ENCODE data around the gene UBE3B. TPM values are rescaled to one million over a fixed set of nuclear protein-coding genes. Genes with fewer than 3 reads are reported as not detected.

The UBE3B gene
- total RNA-seq, 5 donors from 2014 or later (not counting 1 experiment from before 2014, with no cell fraction given) = 34.4 to 49.9 (median 43.5) TPM

GRCh38 chr12:109568486-109568885 is 91.1 kb downstream of the UBE3B start:
- H3K4me1 Mint-ChIP-seq = peaks cover 12 to 15% (median 15%) of the 10 kb centered on the region in 3 donors
- no peak overlapping the region for H3K4me3 ChIP-seq (ENCODE audit: control insufficient read depth in 1 of 2, extremely low read depth in 1 of 2, low read length in 1 of 2)
- no peaks in the 10 kb centered on the region for H3K27me3 ChIP-seq (replicated peaks in 1 of 2; ENCODE audit: control insufficient read depth in 2 of 2, extremely low read depth in 1 of 2, insufficient read depth in 2 of 2, low read length in 1 of 2)
- 100% methylated on average over 3 of the region's 7 CpGs for WGBS (ENCODE audit: insufficient coverage)
- no peak overlapping the region for H3K4me3 Mint-ChIP-seq
- H3K36me3 Mint-ChIP-seq = peaks cover 24% of the 10 kb centered on the region
- POLR2A ChIA-PET = interaction anchor here in 1 of 2 donors (0.7 kb wide), 1 partner anchor 629 kb away, joined by 5 read pairs; no protein-coding TSS in a partner anchor
- no peak for DNase-seq
- H3K27ac Mint-ChIP-seq = no peak overlapping the region
- CTCF ChIA-PET = interaction anchor here in 1 of 2 donors (0.6 kb wide), 1 partner anchor 43 kb away, joined by 3 read pairs; no protein-coding TSS in a partner anchor
- H3K36me3 ChIP-seq (ENCODE audit: control insufficient read depth in 2 of 2, extremely low read depth in 1 of 2, insufficient read depth in 1 of 2, low read length in 1 of 2) = peaks cover 0 to 25% of the 10 kb centered on the region in 2 donors
- peaks cover 2 to 10% of the 10 kb centered on the region in 2 experiments for H3K4me1 ChIP-seq (ENCODE audit: control insufficient read depth in 1 of 2, extremely low read depth in 1 of 2, insufficient read depth in 2 of 2, low read length in 2 of 2)
- no peak for ATAC-seq (replicated peaks in 1 of 4)
- no peaks in the 10 kb centered on the region for H3K27me3 Mint-ChIP-seq
- H3K27ac ChIP-seq (ENCODE audit: low read length) = no peak overlapping the region
- no peaks in the 10 kb centered on the region for H3K9me3 ChIP-seq
- no peaks in the 10 kb centered on the region for H3K9me3 Mint-ChIP-seq

DNA sequence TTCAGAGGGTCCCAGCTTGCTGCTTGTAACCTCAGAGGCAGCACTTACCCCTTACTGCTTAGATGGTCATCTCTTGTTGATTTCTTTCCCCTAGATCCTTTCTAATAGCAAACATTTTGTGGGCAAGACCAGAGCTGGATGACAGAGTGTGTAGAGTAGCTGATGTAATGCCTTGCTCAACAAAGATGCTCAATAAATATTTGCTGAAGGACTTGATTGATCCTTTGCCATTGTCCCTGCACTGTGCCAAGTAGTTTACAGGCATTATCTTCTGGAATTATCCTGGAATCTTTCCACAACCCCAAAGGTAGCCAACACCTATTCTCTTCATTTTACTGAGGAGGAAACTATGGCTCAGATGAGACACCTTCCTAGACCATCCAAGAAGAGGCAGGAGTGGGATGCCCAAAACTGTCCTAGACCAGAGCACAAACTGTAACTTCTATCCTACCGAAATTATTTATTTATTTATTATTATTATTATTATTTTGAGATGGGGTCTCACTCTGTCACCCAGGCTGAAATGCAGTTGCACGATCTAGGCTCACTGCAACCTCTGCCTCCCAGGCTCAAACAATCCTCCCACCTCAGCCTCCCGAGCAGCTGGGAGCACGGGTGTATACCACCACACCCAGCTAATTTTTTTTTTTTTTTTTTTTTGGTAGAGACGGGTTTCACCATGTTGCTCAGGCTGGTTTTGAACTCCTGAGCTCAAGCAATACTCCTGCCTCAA is 94.5 kb downstream of the UBE3B start:
- H3K4me1 ChIP-seq (ENCODE audit: control insufficient read depth in 1 of 2, extremely low read depth in 1 of 2, insufficient read depth in 2 of 2, low read length in 2 of 2) = peaks cover 7 to 21% of the 10 kb centered on the region in 2 experiments
- no peaks in the 10 kb centered on the region for H3K9me3 ChIP-seq
- DNase-seq (no peak), ATAC-seq (replicated peaks in 1 of 4) (no peak)
- Mint-ChIP-seq H3K27ac (peak overlapping the region in 1 of 2 donors; percentile 55), H3K4me3 (peak overlapping the region in 1 of 3 donors; percentile 85), H3K4me1 (peaks cover 28 to 31% (median 30%) of the 10 kb centered on the region in 3 donors), H3K27me3 (no peaks in the 10 kb centered on the region), H3K9me3 (no peaks in the 10 kb centered on the region), H3K36me3 (peaks cover 11% of the 10 kb centered on the region)
- peaks cover 0 to 20% of the 10 kb centered on the region in 2 donors for H3K36me3 ChIP-seq (ENCODE audit: control insufficient read depth in 2 of 2, extremely low read depth in 1 of 2, insufficient read depth in 1 of 2, low read length in 1 of 2)
- 90% methylated on average over 2 of the region's 5 CpGs for WGBS (ENCODE audit: insufficient coverage)
- H3K27me3 ChIP-seq (replicated peaks in 1 of 2; ENCODE audit: control insufficient read depth in 2 of 2, extremely low read depth in 1 of 2, insufficient read depth in 2 of 2, low read length in 1 of 2) = no peaks in the 10 kb centered on the region
- H3K27ac ChIP-seq (ENCODE audit: low read length) = no peak overlapping the region
- CTCF ChIA-PET = no interaction called here
- POLR2A ChIA-PET = interaction anchor here in 1 of 2 donors (0.6 kb wide), 2 partner anchors 710 to 942 kb away, joined by 3 read pairs; no protein-coding TSS in a partner anchor
- H3K4me3 ChIP-seq (ENCODE audit: control insufficient read depth in 1 of 2, extremely low read depth in 1 of 2, low read length in 1 of 2) = no peak overlapping the region

GRCh38 chr12:109572506-109572845 is 95.0 kb downstream of the UBE3B start:
- H3K4me1 ChIP-seq (ENCODE audit: control insufficient read depth in 1 of 2, extremely low read depth in 1 of 2, insufficient read depth in 2 of 2, low read length in 2 of 2) = peaks cover 7 to 21% of the 10 kb centered on the region in 2 experiments
- peak overlapping the region; percentile 92 for H3K27ac ChIP-seq (ENCODE audit: low read length)
- H3K4me3 ChIP-seq (ENCODE audit: control insufficient read depth in 1 of 2, extremely low read depth in 1 of 2, low read length in 1 of 2) = peak overlapping the region; percentile 67 to 86
- no peak for ATAC-seq (replicated peaks in 1 of 4)
- peak in 1 of 35 experiments; percentile 8 for DNase-seq
- Mint-ChIP-seq H3K27ac (peak overlapping the region; percentile 77 to 91), H3K36me3 (peaks cover 15% of the 10 kb centered on the region), H3K9me3 (no peaks in the 10 kb centered on the region), H3K4me1 (peaks cover 28 to 31% (median 30%) of the 10 kb centered on the region in 3 donors), H3K27me3 (no peaks in the 10 kb centered on the region), H3K4me3 (peak overlapping the region; percentile 85 to 88 (median 86))
- ChIA-PET CTCF (no interaction called here), POLR2A (interaction anchor here in 1 of 2 donors (0.6 kb wide), 2 partner anchors 710 to 941 kb away, joined by 3 read pairs; no protein-coding TSS in a partner anchor)
- 100% methylated on average over 1 of the region's 3 CpGs for WGBS (ENCODE audit: insufficient coverage)
- H3K9me3 ChIP-seq = no peaks in the 10 kb centered on the region
- H3K27me3 ChIP-seq (replicated peaks in 1 of 2; ENCODE audit: control insufficient read depth in 2 of 2, extremely low read depth in 1 of 2, insufficient read depth in 2 of 2, low read length in 1 of 2) = no peaks in the 10 kb centered on the region
- H3K36me3 ChIP-seq (ENCODE audit: control insufficient read depth in 2 of 2, extremely low read depth in 1 of 2, insufficient read depth in 1 of 2, low read length in 1 of 2) = peaks cover under 1 to 23% of the 10 kb centered on the region in 2 donors

DNA sequence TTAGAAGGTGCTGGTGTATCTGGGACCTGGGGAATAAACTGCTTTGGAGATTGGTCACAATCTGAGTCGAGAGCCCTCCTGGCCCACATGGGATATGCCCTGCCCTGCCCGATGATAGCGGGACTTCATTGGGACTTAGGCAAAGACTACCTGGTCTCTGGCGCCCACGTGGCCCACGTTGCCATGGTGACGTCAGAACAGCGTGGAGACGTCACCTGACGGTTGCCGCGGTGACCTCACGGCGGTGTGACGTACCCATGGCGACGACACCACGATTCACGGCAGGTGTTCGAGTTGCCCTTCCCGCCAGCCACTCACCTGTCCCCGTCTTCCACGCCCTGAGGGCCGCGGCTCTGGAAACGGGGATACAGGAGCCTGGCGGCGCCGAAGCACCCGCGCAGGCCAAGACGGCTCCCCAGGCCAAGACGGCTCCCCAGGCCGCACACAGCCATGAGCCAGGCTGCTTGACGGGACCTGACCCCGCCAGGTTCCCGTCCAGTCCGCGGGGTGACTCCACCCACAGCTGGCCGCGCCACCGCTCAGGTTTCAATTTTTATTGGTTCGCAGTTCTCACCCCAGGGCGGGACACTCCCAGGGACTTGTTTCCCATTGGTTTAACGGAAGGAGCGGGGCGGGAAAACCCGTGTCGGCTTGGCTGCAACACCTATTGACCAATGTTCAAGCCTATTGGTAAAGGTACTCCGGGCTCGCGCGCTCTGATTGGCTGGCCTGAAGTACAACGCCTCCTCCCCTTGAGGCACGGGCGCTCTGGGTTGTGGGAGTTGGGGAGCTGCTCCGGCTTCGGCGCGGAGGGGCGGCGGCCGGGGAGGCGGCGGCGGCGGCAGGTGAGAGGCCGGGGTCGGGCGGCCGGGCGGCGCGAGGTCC is 95.8 kb downstream of the UBE3B start, which contains the start of the genes MMAB and MVK:
Gene MMAB (minus strand): TSS at position 476 of the 885 bp plus-strand sequence. CDS start 24 bp downstream, at position 452.
Gene MVK (plus strand): TSS at position 766 of the 885 bp plus-strand sequence. CDS start 1,029 bp downstream, outside the sequence.
- Mint-ChIP-seq H3K36me3 (peaks cover 14% of the 10 kb centered on the region), H3K27me3 (no peaks in the 10 kb centered on the region), H3K27ac (peak within 1 kb of the TSS; percentile 77 to 91), H3K4me3 (peak within 1 kb of the TSS; percentile 85 to 88 (median 86)), H3K4me1 (peaks cover 28 to 31% (median 30%) of the 10 kb centered on the region in 3 donors), H3K9me3 (no peaks in the 10 kb centered on the region)
- Histone ChIP-seq H3K4me3 (ENCODE audit: control insufficient read depth in 1 of 2, extremely low read depth in 1 of 2, low read length in 1 of 2) (peak within 1 kb of the TSS; percentile 67 to 86), H3K36me3 (ENCODE audit: control insufficient read depth in 2 of 2, extremely low read depth in 1 of 2, insufficient read depth in 1 of 2, low read length in 1 of 2) (peaks cover 7 to 24% of the 10 kb centered on the region in 2 donors), H3K9me3 (no peaks in the 10 kb centered on the region), H3K27ac (ENCODE audit: low read length) (peak within 1 kb of the TSS; percentile 92), H3K27me3 (replicated peaks in 1 of 2; ENCODE audit: control insufficient read depth in 2 of 2, extremely low read depth in 1 of 2, insufficient read depth in 2 of 2, low read length in 1 of 2) (no peaks in the 10 kb centered on the region), H3K4me1 (ENCODE audit: control insufficient read depth in 1 of 2, extremely low read depth in 1 of 2, insufficient read depth in 2 of 2, low read length in 2 of 2) (peaks cover 7 to 21% of the 10 kb centered on the region in 2 experiments)
- ChIA-PET POLR2A (interaction anchor here in 1 of 2 donors (0.6 to 0.7 kb wide), 2 partner anchors 435 to 1872 kb away, joined by 3 to 5 read pairs; no protein-coding TSS in a partner anchor), CTCF (interaction anchor here (0.6 to 0.9 kb wide), 6 partner anchors 24 to 689 kb away, joined by 3 to 6 read pairs (median 4); no protein-coding TSS in a partner anchor)
- peak; percentile 94 to 99 (median 99) for DNase-seq
- ATAC-seq (replicated peaks in 1 of 4) = peak; percentile 92 to 97 (median 96)
- under 1% methylated on average over 74 of the region's 74 CpGs for WGBS (ENCODE audit: insufficient coverage)

- no peaks in the 10 kb centered on the region for H3K9me3 ChIP-seq
- no peaks in the 10 kb centered on the region for H3K27me3 ChIP-seq (replicated peaks in 1 of 2; ENCODE audit: control insufficient read depth in 2 of 2, extremely low read depth in 1 of 2, insufficient read depth in 2 of 2, low read length in 1 of 2)
- Mint-ChIP-seq H3K4me1 (peaks cover 28 to 31% (median 30%) of the 10 kb centered on the region in 3 donors), H3K36me3 (peaks cover 17% of the 10 kb centered on the region), H3K27ac (peak overlapping the region in 1 of 2 donors; percentile 91), H3K27me3 (no peaks in the 10 kb centered on the region), H3K9me3 (no peaks in the 10 kb centered on the region), H3K4me3 (peak overlapping the region; percentile 85 to 88 (median 86))
- peak overlapping the region; percentile 3 for H3K27ac ChIP-seq (ENCODE audit: low read length)
- peak overlapping the region; percentile 60 to 67 for H3K4me3 ChIP-seq (ENCODE audit: control insufficient read depth in 1 of 2, extremely low read depth in 1 of 2, low read length in 1 of 2)
- ChIA-PET POLR2A (interaction anchor here in 1 of 2 donors (0.6 to 0.7 kb wide), 3 partner anchors 436 to 1872 kb away, joined by 3 to 7 read pairs (median 5); no protein-coding TSS in a partner anchor), CTCF (interaction anchor here (0.6 to 0.9 kb wide), 7 partner anchors 24 to 689 kb away, joined by 3 to 9 read pairs (median 4); no protein-coding TSS in a partner anchor)
- peaks cover 8 to 30% of the 10 kb centered on the region in 2 donors for H3K36me3 ChIP-seq (ENCODE audit: control insufficient read depth in 2 of 2, extremely low read depth in 1 of 2, insufficient read depth in 1 of 2, low read length in 1 of 2)
- H3K4me1 ChIP-seq (ENCODE audit: control insufficient read depth in 1 of 2, extremely low read depth in 1 of 2, insufficient read depth in 2 of 2, low read length in 2 of 2) = peaks cover 7 to 21% of the 10 kb centered on the region in 2 experiments
- WGBS (ENCODE audit: insufficient coverage) = 1% methylated on average over 8 of the region's 13 CpGs
- peak in 1 of 35 experiments; percentile 20 for DNase-seq
- ATAC-seq (replicated peaks in 1 of 4) = peak in 1 of 4 experiments; percentile 8
Measured at GRCh38 chr12:109573914-109574244, 96.4 kb downstream of the UBE3B start.
